Duodenal mucosa (tissue), 2 donors: Measurements from ENCODE around the gene CDX2.

Experiments used
- H3K27ac ChIP-seq: one replicate; pipeline ENCODE4 v1.7.0; 2013; ENCODE audit warnings: low read depth, low read length
- H3K27me3 ChIP-seq, 2 donors: one replicate each; pipeline ENCODE4 v1.7.0; 2013; ENCODE audit warnings: low read length in 2 of 2, control low read depth in 1 of 2; ENCODE audit not compliant: insufficient read depth in 2 of 2, control insufficient read depth in 1 of 2
- H3K36me3 ChIP-seq, 2 donors: one replicate each; pipeline ENCODE4 v1.7.0; 2013; ENCODE audit warnings: low read length in 2 of 2, control low read depth in 1 of 2; ENCODE audit not compliant: insufficient read depth in 2 of 2, control insufficient read depth in 1 of 2
- H3K4me1 ChIP-seq, 2 donors: one replicate each; pipeline ENCODE4 v1.7.0; 2013; ENCODE audit warnings: low read length in 2 of 2, control low read depth in 1 of 2; ENCODE audit not compliant: insufficient read depth in 2 of 2, control insufficient read depth in 1 of 2
- H3K4me3 ChIP-seq, 2 donors: one replicate each; pipeline ENCODE4 v1.7.0; 2013; ENCODE audit warnings: low read length in 2 of 2, low read depth in 1 of 2
- H3K9ac ChIP-seq, 2 donors: one replicate each; pipeline ENCODE4 v1.7.0; 2013; ENCODE audit warnings: low read length in 2 of 2, low read depth in 1 of 2
- H3K9me3 ChIP-seq, 2 donors: one replicate each; pipeline ENCODE4 v1.7.0; 2013; ENCODE audit warnings: low read length in 2 of 2, control low read depth in 1 of 2; ENCODE audit not compliant: control insufficient read depth in 1 of 2

CDX2 gene

GRCh38 chr13:27960362-27961226 lies 8.5 kb downstream of the CDX2 start:
- H3K4me1 ChIP-seq, result peaks cover 29 to 36% of the 10 kb centered on the region in 2 donors
- peaks cover 0 to 5% of the 10 kb centered on the region in 2 donors for H3K36me3 ChIP-seq
- no peaks in the 10 kb centered on the region for H3K9me3 ChIP-seq
- H3K27ac ChIP-seq, result peak overlapping the region; percentile 75
- peak overlapping the region; percentile 46 to 47 for H3K4me3 ChIP-seq
- peaks cover 3 to 33% of the 10 kb centered on the region in 2 donors for H3K27me3 ChIP-seq
- peak overlapping the region; percentile 28 to 62 for H3K9ac ChIP-seq

- peak overlapping the region; percentile 35 to 42 for H3K4me3 ChIP-seq
- peaks cover 0 to 5% of the 10 kb centered on the region in 2 donors for H3K36me3 ChIP-seq
- no peak overlapping the region for H3K27ac ChIP-seq
- H3K9me3 ChIP-seq, result no peaks in the 10 kb centered on the region
- H3K9ac ChIP-seq, result peak overlapping the region; percentile 8 to 28
- H3K27me3 ChIP-seq, result peaks cover 5 to 28% of the 10 kb centered on the region in 2 donors
- peaks cover 31 to 39% of the 10 kb centered on the region in 2 donors for H3K4me1 ChIP-seq
These were observed 9.1 kb downstream of the CDX2 start for GRCh38 chr13:27959976-27960361.

GRCh38 chr13:27956576-27957300 lies 12.4 kb downstream of the CDX2 start:
- H3K36me3 ChIP-seq, result no peaks in the 10 kb centered on the region
- H3K27me3 ChIP-seq, result peaks cover 5 to 28% of the 10 kb centered on the region in 2 donors
- no peak overlapping the region for H3K4me3 ChIP-seq
- H3K4me1 ChIP-seq, result peaks cover 18 to 23% of the 10 kb centered on the region in 2 donors
- H3K9me3 ChIP-seq, result no peaks in the 10 kb centered on the region
- no peak overlapping the region for H3K9ac ChIP-seq
- H3K27ac ChIP-seq, result no peak overlapping the region

GRCh38 chr13:27955014-27955591 lies 14.0 kb downstream of the CDX2 start:
- H3K27me3 ChIP-seq, result peaks cover 5 to 23% of the 10 kb centered on the region in 2 donors
- H3K36me3 ChIP-seq, result no peaks in the 10 kb centered on the region
- peak overlapping the region; percentile 93 for H3K27ac ChIP-seq
- no peaks in the 10 kb centered on the region for H3K9me3 ChIP-seq
- peak overlapping the region; percentile 73 for H3K4me3 ChIP-seq
- H3K4me1 ChIP-seq, result peaks cover 8 to 22% of the 10 kb centered on the region in 2 donors
- H3K9ac ChIP-seq, result peak overlapping the region; percentile 74 to 81

GRCh38 chr13:27954406-27954851 lies 14.7 kb downstream of the CDX2 start:
- peaks cover 8 to 20% of the 10 kb centered on the region in 2 donors for H3K4me1 ChIP-seq
- H3K9me3 ChIP-seq, result no peaks in the 10 kb centered on the region
- H3K9ac ChIP-seq, result peak overlapping the region; percentile 74 to 81
- peak overlapping the region; percentile 93 for H3K27ac ChIP-seq
- peak overlapping the region; percentile 73 for H3K4me3 ChIP-seq
- no peaks in the 10 kb centered on the region for H3K36me3 ChIP-seq
- H3K27me3 ChIP-seq, result peaks cover 5 to 22% of the 10 kb centered on the region in 2 donors

GRCh38 chr13:27953676-27954405 lies 15.3 kb downstream of the CDX2 start:
- peak overlapping the region; percentile 93 for H3K27ac ChIP-seq
- peaks cover 5 to 20% of the 10 kb centered on the region in 2 donors for H3K27me3 ChIP-seq
- H3K9ac ChIP-seq, result peak overlapping the region; percentile 74 to 81
- H3K4me1 ChIP-seq, result peaks cover 8 to 14% of the 10 kb centered on the region in 2 donors
- H3K9me3 ChIP-seq, result no peaks in the 10 kb centered on the region
- no peaks in the 10 kb centered on the region for H3K36me3 ChIP-seq
- H3K4me3 ChIP-seq, result peak overlapping the region; percentile 73

- peak overlapping the region; percentile 74 to 81 for H3K9ac ChIP-seq
These were observed 16.0 kb downstream of the CDX2 start for GRCh38 chr13:27952876-27953675.

GRCh38 chr13:27942972-27943371 lies 26.1 kb downstream of the CDX2 start:
- Histone ChIP-seq H3K4me3 (no peak overlapping the region), H3K9ac (no peak overlapping the region), H3K9me3 (peaks cover 4 to 5% of the 10 kb centered on the region in 2 donors), H3K4me1 (no peaks in the 10 kb centered on the region), H3K27ac (no peak overlapping the region), H3K36me3 (no peaks in the 10 kb centered on the region), H3K27me3 (no peaks in the 10 kb centered on the region)

More at GRCh38 chr13:27952876-27953675, 16.0 kb downstream of the CDX2 start:
- peaks cover 8 to 9% of the 10 kb centered on the region in 2 donors for H3K4me1 ChIP-seq
- no peaks in the 10 kb centered on the region for H3K36me3 ChIP-seq
- no peaks in the 10 kb centered on the region for H3K9me3 ChIP-seq
- H3K27ac ChIP-seq, result peak overlapping the region; percentile 93
- peak overlapping the region; percentile 73 for H3K4me3 ChIP-seq
- peaks cover 5 to 16% of the 10 kb centered on the region in 2 donors for H3K27me3 ChIP-seq
